Small intestine (tissue), 7 donors: Measurements from ENCODE around the gene ARHGAP28. TPM values are rescaled to one million over a fixed set of nuclear protein-coding genes. Genes with fewer than 3 reads are reported as not detected.
"Not testable (repeated sequence)": the region's sequence is repeated elsewhere in the genome, so short reads cannot be mapped to it uniquely, and the experiment has no call there.

Source experiments
- DNase-seq, 2 donors: peaks; one replicate each; pipeline versions ENCODE4 v3.0.0 to v3.0.0-alpha.2; 2013
- FAIRE-seq: peaks from 2 replicates; lab custom pipeline; 2012; peaks lifted over from hg19 to GRCh38; lab: Jason Lieb, UNC
- H3K27ac ChIP-seq, 3 donors: one replicate each; pipeline ENCODE4 v1.5.1; 2013; ENCODE audit warnings: low read length in 2 of 3, mild to moderate bottlenecking in 2 of 3, control low read depth in 1 of 3, inconsistent platforms in 1 of 3, low read depth in 1 of 3, moderate library complexity in 1 of 3
- H3K27me3 ChIP-seq, 3 donors: one replicate each; pipeline ENCODE4 v1.6.1; 2013; ENCODE audit warnings: low read length in 3 of 3, inconsistent platforms in 1 of 3; ENCODE audit not compliant: control insufficient read depth in 3 of 3, insufficient read depth in 3 of 3
- H3K36me3 ChIP-seq, 3 donors: one replicate each; pipeline ENCODE4 v1.6.1; 2013; ENCODE audit warnings: low read length in 3 of 3, inconsistent platforms in 1 of 3, low read depth in 1 of 3, mild to moderate bottlenecking in 1 of 3, moderate library complexity in 1 of 3; ENCODE audit not compliant: control insufficient read depth in 3 of 3, insufficient read depth in 2 of 3
- H3K4me1 ChIP-seq, 3 donors: one replicate each; pipeline ENCODE4 v1.6.1; 2013; ENCODE audit warnings: low read length in 2 of 3, inconsistent platforms in 1 of 3, low read depth in 1 of 3, mild to moderate bottlenecking in 1 of 3, moderate library complexity in 1 of 3; ENCODE audit not compliant: control insufficient read depth in 3 of 3, insufficient read depth in 2 of 3
- H3K4me3 ChIP-seq, 3 donors: one replicate each; pipeline ENCODE4 v1.5.1; 2013; ENCODE audit warnings: low read length in 3 of 3, control low read depth in 1 of 3, inconsistent platforms in 1 of 3, low read depth in 1 of 3, mild to moderate bottlenecking in 1 of 3, moderate library complexity in 1 of 3
- H3K9me3 ChIP-seq, 2 donors: one replicate each; pipeline ENCODE4 v1.6.1; 2013; ENCODE audit warnings: low read depth in 1 of 2, low read length in 1 of 2; ENCODE audit not compliant: control insufficient read depth in 2 of 2, insufficient read depth in 1 of 2
- WGBS, 3 donors: extraction: QIAGEN DNeasy Blood & Tissue Kit; methylation state at CpG; one replicate each; pipeline ENCODE4 v1.1.7; 2013; 5-methylcytosine and 5-hydroxymethylcytosine counted together
- polyA plus RNA-seq, 4 donors: library from polyadenylated mRNA; stranded (reverse) in 3 of 4; unstranded in 1 of 4; fragments of 200-250 nt in 3 of 4; fragments of 120-200 nt in 1 of 4; gene quantifications; one replicate each; pipeline versions ENCODE4 v1.2.1 to v1.2.3, GENCODE V29; 2013
- donor health status: healthy with polysubstance abuse.
- donor health status: control.
- donor health status: control.
- donor health status: Bipolar disorder and iron deficiency.
- donor health status: healthy.

ARHGAP28 gene
- polyA plus RNA-seq, 4 donors = 1.2 to 10.8 (median 2.4) TPM

DNA sequence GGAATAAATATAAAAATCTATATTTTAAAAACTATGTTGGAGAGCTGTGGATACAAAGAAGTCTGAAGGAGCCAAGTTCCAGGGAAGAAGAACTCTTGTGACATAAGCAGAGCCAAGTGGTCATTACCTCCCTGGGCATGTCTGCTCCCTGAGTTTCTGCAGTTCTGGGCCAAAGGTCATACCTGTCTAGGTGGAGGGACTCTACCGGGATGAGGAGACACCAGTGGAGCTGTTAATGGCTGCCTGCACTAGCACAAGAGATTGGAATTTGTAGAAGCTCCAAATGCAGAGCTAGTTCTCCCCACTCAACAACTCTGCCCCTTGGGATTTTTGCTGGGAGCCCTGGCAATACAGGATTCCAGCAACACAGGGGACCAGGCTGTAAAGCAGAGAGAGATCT, 89.8 kb downstream of the ARHGAP28 start:
- peak in 1 of 2 donors; percentile 8 for DNase-seq
- Histone ChIP-seq H3K9me3 (no peaks in the 10 kb centered on the region), H3K27me3 (no peaks in the 10 kb centered on the region), H3K4me3 (no peak overlapping the region), H3K36me3 (no peaks in the 10 kb centered on the region), H3K27ac (peak overlapping the region in 1 of 3 donors; percentile 51), H3K4me1 (no peaks in the 10 kb centered on the region)
- no peak for FAIRE-seq
- WGBS, 3 donors = 0 to 51% (median 47%) methylated on average over 1 of the region's 1 CpG

DNA sequence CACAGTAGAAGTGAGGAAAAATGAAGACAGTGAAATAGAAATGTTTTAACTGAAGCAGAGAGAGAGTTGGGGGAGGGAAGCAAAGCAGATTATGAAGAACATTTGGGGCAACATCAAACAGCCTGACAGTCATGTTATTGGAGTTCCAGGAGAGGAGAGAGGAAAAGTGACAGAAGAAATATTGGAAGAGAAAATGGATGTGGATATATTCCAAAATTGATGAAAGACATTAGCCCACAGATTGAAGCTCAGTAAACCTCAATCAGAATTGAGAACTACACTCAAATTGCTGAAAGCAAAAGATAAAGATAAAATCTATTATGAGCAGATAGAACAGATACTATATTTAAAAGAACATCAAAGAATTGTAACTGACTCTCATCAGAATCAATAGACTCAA, 90.8 kb downstream of the ARHGAP28 start:
- DNase-seq (no peak), FAIRE-seq (no peak)
- Histone ChIP-seq H3K9me3 (no peaks in the 10 kb centered on the region), H3K27me3 (no peaks in the 10 kb centered on the region), H3K4me1 (no peaks in the 10 kb centered on the region), H3K27ac (no peak overlapping the region), H3K36me3 (no peaks in the 10 kb centered on the region), H3K4me3 (no peak overlapping the region)

DNA sequence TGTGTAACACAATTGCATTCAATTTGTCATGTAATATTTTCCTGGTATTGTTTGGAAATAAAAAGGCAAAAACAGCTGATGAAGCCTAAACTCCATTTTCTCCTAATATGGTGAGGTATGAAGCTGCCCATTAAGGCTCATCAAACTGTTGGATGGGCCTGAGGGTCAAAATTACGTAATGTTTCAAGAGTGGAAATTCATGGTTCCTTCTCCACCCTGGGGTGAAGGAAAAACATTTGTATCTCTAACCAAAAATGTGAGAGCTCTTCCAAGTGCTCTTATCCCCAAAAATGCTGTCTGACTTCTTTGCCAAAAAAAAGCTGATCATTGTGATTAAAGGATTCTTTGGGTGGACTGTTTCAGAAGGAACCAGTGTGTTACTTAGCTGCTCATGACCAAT, 91.8 kb downstream of the ARHGAP28 start:
- FAIRE-seq (no peak), DNase-seq (no peak)
- no peaks in the 10 kb centered on the region for H3K27me3 ChIP-seq
- no peaks in the 10 kb centered on the region for H3K9me3 ChIP-seq
- H3K36me3 ChIP-seq = no peaks in the 10 kb centered on the region
- H3K4me1 ChIP-seq = no peaks in the 10 kb centered on the region
- H3K27ac ChIP-seq = no peak overlapping the region
- WGBS, 3 donors = 59 to 90% (median 82%) methylated on average over 1 of the region's 1 CpG
- no peak overlapping the region for H3K4me3 ChIP-seq

DNA sequence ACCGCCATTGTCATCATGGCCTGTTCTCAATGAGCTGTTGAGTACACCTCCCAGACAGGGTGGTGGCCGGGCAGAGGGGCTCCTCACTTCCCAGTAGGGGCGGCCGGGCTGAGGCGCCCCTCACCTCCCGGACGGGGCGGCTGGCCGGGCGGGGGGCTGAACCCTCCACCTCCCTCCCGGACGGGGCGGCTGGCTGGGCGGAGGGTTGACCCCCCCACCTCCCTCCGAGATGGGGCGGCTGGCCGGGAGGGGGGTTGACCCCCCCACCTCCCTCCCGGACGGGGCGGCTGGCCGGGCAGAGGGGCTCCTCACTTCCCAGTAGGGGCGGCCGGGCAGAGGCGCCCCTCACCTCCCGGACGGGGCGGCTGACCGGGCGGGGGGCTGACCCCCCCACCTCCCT, 97.6 kb downstream of the ARHGAP28 start:
- WGBS, 3 donors = 94 to 97% (median 96%) methylated on average over 9 to 16 of the region's 29 CpGs
- DNase-seq, H3K4me1 ChIP-seq, H3K36me3 ChIP-seq, H3K4me3 ChIP-seq, H3K9me3 ChIP-seq, FAIRE-seq, H3K27me3 ChIP-seq, H3K27ac ChIP-seq: not testable (repeated sequence)

DNA sequence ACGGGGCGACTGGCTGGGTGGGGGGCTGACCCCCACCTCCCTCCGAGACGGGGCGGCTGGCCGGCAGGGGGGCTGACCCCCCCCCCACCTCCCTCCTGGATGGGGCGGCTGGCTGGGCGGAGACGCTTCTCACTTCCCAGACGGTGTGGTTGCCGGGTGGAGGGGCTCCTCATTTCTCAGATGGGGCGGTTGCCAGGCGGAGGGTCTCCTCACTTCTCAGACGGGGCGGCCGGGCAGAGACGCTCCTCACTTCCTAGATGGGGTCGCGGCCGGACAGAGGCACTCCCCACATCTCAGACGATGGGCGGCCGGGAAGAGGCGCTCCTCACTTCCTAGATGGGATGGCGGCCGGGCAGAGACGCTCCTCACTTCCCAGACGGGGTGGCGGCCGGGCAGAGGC, 98.0 kb downstream of the ARHGAP28 start:
- not testable (repeated sequence) for H3K36me3 ChIP-seq, H3K4me3 ChIP-seq, H3K27ac ChIP-seq, DNase-seq, H3K4me1 ChIP-seq, FAIRE-seq, H3K9me3 ChIP-seq, H3K27me3 ChIP-seq
- WGBS, 3 donors = 96 to 99% (median 97%) methylated on average over 11 to 29 of the region's 30 CpGs

DNA sequence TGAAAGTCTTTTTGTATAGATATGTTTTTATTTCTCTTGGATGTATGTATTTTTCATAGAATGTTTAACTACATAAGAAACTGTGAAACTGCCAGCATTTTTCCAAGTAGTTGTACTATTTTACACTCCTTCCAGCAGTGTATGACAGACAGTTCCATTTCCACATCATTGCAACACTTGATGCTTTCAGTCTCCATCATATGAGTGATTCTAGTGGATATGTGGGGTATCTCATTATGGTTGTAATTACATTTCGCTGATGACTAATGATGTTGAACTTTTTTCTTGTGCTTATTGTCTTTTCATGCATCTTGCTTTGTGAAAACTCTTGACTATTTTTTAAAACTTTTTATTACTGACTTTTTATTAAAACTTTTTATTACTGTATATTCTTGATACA, 101.4 kb downstream of the ARHGAP28 start:
- H3K27ac ChIP-seq = no peak overlapping the region
- H3K4me3 ChIP-seq = no peak overlapping the region
- no peak for DNase-seq
- WGBS, 3 donors = 91 to 93% (median 91%) methylated on average over 1 of the region's 1 CpG
- H3K36me3 ChIP-seq = no peaks in the 10 kb centered on the region
- no peaks in the 10 kb centered on the region for H3K9me3 ChIP-seq
- no peaks in the 10 kb centered on the region for H3K27me3 ChIP-seq
- H3K4me1 ChIP-seq = no peaks in the 10 kb centered on the region
- FAIRE-seq = no peak

DNA sequence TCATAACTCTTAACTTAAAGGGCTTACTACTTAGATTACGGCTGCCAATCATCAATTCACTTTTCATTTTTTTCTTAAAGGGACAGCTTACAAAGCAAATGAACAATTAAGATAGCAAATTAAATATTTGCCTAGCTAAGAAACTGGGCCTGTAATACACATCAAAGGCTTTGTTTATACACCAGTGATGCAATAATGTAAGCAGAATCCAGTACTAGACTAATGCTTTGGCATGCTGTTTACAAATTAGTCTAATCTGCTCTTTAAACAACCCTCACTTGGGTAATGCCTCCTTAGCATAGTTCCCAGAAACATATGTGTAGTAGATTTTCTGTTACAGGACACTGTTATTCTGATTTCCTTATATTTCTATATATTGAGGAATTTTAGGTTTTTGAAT, 105.8 kb downstream of the ARHGAP28 start:
- Histone ChIP-seq H3K27me3 (no peaks in the 10 kb centered on the region), H3K4me3 (no peak overlapping the region), H3K36me3 (no peaks in the 10 kb centered on the region), H3K4me1 (no peaks in the 10 kb centered on the region), H3K27ac (no peak overlapping the region), H3K9me3 (no peaks in the 10 kb centered on the region)
- WGBS, 3 donors = 62 to 66% (median 64%) methylated on average over 1 of the region's 1 CpG
- no peak for FAIRE-seq
- DNase-seq = no peak

DNA sequence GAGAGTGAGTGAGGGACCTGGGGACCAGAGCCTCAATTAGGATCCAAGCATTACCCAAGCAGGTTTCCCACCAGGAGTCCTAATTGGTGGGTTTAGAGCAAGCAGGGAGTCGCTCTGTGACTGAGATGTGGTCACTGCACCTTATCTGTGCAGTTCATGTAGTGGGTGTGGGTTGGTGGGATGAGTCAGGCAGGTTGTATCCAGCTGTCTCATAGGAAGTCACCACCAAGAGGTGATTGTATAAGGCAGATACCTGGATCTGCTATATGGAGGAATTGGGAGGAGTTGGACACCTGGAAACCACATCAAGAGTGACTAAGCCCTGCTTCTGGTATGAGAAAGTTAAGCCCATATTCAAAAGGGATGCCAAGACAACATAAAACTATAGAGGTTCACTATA, 106.8 kb downstream of the ARHGAP28 start:
- no peaks in the 10 kb centered on the region for H3K4me1 ChIP-seq
- 79 to 87% (median 81%) methylated on average over 1 of the region's 1 CpG for WGBS, 3 donors
- H3K4me3 ChIP-seq = no peak overlapping the region
- no peak overlapping the region for H3K27ac ChIP-seq
- H3K36me3 ChIP-seq = no peaks in the 10 kb centered on the region
- DNase-seq (no peak), FAIRE-seq (no peak)
- H3K9me3 ChIP-seq = no peaks in the 10 kb centered on the region
- no peaks in the 10 kb centered on the region for H3K27me3 ChIP-seq

DNA sequence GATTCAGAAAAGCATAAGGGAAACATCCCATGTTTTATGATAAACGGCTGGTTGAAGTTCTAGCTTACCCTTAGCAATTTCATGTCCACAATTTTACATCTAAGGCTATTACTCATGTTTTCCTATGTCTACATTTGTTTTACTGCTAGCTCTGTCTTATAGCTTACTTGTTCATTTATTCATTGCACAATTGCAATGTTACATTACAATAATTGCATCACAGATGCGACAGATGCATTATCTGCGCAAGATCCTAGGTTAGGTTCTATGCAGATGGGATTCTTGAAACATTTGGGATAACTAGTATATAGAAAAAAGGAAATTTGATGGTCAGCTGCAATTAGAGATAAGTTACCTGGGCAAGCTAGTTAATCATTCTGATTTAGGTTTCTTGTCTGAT, 108.4 kb downstream of the ARHGAP28 start:
- no peaks in the 10 kb centered on the region for H3K4me1 ChIP-seq
- no peaks in the 10 kb centered on the region for H3K9me3 ChIP-seq
- no peak overlapping the region for H3K4me3 ChIP-seq
- H3K27me3 ChIP-seq = no peaks in the 10 kb centered on the region
- 92 to 95% (median 93%) methylated on average over 3 of the region's 3 CpGs for WGBS, 3 donors
- DNase-seq = no peak
- no peaks in the 10 kb centered on the region for H3K36me3 ChIP-seq
- no peak overlapping the region for H3K27ac ChIP-seq
- no peak for FAIRE-seq
